ENCODE measurements around the gene LRSAM1.

LRSAM1 gene

DNA sequence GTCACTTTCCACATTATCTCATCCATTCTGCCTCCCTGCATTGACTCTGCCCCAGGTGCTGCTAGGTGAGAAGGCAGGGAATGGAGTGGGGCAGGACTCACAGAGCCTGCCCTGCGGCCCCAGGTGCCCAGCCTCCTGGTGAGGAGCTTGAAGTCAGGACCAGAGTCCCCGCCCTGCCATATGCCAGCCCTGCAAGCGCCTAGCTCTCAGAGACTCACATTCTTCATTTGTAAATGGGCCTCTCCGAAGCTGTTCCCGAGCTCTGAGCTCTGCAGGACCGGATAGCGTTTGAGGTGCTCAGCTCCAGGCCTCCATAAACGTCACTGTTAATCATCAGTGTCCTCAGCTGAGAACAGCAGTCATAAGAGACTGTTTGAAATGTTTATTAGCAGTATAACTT, 85.7 kb downstream of the LRSAM1 start:
- DNase-seq: no peak

DNA sequence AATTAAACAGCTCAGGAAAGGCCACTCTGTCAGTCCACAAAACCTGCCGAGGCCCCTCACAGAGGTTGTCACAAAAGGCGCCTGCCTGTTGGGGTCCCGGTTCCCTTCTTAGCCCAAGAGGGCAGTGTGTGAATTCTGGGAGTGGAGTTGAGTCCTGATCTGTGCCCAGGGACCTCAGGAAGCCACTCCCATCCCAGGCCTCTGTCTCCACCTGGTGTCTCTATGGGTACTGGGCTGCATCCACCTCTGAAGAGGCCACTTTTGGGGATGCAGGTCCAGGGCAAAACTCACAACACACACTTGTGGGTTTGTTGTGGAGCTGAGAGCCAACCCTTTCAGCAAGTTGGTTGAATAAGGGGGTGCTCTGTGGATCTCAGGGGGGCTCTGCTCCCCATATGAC, 86.5 kb downstream of the LRSAM1 start:
- DNase-seq: no peak

DNA sequence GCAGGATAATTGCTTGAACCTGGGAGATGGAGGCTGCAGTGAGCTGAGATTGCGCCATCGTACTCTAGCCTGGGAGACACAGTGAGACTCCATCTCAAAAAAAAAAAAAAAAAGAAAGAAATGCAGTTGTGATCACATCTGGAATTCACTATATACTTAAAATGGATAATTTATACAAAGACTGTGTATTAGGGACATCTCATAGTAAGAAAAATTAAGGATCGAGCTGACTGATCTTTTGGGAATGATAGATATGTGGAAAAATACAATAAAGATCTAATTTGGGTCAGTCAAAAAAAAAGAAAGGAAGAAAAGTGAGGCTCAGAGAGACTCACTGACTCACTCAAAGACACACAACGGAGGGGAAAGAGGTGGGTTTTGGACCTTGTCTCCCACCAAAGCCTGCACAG, 87.5 kb downstream of the LRSAM1 start:
- no peak for DNase-seq

DNA sequence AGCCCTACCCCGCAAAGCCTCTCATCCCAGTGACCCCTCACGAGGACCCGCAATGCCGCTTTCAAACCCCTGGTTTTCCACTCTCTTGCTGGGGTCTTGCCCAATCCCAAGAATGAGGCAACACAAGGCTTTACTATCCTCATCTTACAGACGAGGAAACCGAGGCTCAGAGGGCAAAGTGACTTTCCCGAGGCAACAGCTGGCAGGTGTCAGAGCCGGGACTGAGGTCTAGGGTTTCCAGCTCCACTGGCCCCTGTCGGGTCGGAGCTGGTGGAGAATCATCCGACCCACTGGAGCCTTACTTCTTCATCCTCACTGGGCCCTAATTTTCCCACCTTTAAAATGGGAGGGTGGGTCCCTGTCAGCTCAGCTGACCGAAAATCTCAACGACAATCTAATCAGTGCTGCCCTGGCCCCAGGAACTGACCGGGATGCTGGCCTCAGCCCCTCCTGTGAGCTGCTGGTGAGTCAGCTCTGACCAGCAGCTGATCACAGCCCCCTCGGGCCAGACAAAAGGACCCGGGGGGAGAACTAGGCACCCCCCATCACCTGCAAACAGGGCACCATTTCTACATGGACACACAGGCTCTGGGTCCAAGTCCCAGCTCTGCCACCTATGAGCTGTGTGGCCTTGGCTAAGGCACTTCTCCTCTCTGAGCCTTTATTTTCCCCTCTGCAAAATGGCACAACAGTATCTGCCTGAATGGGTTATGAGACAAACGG, 88.1 kb downstream of the LRSAM1 start:
- DNase-seq: no peak

DNA sequence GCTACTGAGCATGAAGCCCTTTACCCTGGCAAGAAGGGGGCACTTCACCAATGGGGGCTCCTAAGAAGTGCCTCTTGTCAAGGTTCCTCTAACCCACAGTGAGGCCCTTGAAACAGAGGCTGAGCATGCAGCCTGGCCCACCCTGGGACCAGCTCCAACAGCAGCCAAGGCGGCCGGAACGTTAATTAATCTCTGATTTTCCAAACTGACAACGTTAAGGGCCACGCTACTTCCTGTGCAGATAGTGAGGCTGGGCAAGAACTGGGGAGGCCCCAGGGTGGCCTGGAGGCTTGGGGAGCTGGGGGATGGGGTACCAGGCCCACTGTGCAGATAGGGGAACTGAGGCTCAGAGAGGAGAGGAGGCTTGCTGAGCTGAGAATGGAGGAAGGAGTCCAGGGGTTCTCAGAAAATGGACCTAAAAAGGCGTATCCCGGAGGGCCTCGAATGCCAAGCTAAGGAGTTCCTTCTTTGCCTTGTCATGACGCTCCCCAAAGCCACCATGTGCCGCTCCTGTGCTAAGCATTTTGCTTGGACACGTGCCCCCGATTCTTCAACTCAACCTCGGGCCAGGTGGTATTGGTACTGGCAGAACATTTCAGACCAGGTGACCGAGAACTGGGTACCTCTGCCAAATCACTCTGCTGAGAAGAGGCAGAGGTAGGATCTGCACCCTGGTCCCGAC, 88.8 kb downstream of the LRSAM1 start:
- DNase-seq: no peak

DNA sequence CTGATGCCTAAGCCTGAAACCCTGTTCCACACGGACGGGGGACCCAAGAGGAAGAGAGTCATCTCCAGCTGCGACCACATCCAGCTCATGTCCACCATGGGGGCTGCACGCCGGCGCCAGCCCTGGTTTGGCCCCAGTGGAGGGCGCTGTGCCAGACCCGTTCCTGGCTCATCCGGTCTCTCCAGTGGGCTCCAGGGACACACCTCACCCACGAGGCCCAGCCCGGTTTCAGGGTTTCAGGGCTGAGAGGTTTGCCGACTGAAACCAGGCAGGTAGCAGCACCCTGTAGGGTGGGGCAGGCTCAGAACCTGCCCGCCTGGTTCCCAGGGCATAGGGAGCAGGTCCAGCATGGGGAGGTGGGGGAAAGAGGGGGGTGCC, 89.3 kb downstream of the LRSAM1 start:
- no peak for DNase-seq

DNA sequence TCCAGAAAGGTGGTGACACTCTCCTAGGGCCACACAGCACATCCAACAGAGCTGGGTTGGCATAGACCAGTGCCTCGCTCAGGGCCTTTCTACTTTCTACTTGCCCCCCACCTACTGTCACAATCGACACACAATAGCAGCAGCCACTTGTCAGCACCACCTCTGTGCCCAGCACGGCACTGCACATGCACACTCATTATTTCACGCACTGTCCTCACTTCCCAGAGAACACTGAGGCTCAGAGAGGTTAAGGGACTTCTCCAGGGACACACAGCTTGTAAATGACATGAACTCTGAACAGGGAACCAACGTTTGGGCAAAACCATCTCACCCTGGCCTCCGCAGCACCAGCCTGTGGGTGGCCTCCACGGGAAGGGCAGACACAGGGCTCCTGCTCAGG, 89.9 kb downstream of the LRSAM1 start:
- DNase-seq: no peak

DNA sequence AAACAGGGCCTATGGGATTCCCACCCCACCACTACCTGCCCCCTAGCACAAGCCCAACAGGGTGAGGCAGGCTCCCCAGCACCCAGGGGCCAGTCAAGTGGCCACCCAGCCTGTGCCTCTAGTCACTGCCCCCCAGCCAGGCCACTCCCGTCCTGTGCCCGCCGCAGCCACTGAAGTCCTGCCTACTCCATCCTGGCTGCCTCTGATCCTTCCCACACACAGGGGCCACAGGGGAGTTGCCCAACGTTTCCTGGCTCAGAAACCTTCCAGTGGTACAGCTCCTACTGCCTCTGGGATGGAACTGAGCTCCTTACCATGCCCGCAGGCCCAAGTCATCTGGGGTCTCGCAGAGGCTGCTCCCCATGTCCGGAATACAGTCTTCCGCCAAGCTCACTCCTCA, 90.6 kb downstream of the LRSAM1 start:
- DNase-seq: no peak

DNA sequence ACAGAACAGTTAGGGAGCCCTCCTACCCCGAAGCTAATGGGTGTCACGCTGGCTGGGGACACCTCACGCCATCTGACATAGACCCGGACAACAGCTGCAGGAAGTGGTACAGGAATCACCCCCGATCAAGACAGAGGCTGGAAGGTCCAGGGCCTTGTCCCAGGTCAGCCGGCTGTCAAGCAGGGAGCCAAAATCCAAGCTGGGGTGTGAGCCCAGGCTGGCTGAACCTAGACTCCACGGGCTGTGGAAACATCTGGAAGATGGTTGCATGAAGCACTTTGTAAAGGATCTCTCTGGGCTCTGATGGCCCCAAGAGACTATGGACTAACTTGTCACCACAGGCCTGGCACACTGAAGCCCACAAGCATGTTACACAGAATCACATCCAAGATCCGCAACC, 91.9 kb downstream of the LRSAM1 start:
- DNase-seq: no peak

DNA sequence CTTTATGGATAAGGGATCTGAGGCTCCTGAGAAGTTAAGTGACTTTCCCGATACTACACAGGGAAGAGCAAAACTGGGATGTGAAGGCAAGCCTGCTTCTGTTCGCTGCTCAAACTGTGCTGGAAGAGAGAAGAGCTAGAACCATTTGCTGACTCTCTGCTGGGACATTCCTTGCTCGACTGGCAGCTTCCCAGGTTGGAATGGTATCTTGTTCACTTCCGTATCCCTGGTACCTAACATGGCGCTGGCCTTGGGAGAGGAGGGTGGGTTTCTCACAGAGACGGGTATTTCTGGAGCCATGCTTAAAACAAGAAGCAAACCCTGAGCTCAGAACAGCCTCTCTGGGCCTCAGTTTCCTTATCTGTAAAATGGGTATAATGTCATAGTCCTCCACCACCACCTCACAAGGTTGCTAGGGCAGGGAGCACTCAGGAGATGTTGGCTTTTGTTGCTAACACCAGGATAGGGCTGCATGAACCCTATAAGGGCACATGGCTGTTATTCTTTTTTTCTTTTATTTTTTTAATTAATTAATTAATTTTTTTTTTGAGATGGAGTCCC, 92.7 kb downstream of the LRSAM1 start:
- DNase-seq: no peak

DNA sequence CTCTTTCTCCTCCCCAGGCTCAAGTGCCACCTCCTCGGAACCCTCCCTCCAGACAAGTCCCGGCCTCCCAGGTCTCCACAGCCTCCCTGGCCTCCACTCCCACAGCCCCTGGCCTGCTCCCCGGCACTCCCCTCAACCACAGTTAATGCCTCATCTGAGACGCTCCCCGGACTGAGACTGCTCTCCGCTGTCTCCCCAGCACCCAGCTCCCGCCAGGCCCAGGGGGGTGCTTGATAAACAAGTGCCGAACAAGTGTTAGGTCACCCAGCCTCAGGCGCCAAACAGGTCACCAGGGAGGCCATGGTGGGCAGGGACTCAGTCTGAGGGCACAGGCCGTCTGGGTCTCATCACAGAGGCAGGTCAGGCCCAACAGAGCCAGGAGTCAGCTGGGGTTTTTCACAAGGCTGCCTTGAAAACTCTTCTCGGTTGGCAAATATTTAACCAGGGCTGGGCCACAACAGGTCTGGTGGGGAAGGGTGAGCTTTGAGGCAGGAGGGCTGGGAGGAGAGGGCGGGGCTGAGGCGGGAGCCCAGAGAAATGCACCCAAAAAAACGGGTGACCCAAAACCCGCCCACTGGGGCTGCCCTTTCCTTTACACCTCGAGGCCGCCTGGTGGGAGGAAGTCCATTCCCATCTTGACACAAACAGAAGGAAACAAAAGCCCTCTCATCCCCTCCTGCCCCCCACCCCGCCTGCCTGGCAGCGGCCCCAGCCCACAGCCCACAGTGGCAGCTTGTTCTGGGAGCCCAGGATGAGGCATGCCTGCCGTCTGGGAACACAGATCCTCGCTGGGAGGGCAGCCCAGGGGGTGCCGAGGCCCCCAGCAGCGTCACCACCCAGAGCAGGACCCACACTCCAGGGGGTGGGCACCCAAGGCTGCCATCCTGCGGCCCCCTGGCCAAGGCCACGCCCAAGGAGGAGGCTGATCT, 94.2 kb downstream of the LRSAM1 start:
- DNase-seq: no peak

DNA sequence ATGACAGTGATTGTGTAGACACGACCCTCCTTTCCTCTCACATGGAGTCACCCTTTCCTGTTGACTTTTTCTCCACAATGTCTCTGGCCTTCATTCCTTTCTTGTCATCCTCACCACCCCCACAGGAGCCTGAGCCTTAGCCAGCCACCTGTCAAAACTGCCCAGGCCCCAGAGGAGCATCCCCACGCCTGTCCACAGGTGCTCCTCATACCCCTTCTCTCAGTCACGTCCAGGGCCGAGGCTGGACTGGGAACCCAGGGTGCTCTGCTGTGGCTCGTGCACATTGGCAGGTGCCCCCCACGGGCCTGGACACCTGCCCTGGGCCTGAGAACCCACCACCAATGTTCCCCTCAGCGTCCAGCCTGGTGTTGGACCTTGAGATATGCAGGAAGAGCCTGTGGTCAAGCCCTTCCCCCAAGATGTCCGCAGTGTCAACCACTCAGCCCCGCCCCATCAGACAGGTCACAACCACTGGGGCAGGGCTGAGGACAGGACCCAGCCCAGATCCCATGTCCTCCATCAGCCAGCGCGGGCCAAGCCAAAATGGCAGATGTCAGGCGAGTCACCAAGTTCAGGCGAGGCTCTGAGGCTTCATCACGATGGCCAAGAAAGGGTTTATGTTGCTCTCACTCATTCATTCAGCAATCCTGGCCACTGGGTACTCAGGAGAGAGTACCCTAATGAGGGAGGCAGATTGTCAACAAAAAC, 95.0 kb downstream of the LRSAM1 start:
- DNase-seq: no peak

DNA sequence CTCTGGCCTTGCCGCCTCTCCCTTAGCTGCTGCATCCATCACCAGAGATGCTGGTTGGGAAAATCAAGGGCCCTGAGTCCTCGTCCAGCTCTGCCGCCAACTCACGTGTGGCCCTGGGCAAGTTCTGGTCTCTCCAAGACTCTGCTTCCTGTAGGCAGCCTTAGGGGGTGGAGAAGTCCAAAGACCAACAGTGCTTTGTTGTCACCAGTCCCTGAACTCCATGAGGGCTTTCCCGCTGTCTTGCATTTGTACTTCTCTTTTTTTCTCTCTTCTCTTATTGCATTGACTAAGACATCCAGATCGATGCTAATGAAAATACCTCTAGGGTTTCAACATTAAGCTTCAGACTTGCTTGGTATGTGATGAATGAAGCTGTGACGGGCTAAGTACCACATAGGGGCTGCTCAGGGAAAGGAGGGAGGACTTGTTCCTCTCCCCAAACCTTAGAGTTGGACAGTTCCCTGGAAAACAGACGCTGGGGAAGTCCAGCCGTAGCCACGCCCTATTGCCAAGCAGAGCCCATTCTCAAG, 97.1 kb downstream of the LRSAM1 start:
- DNase-seq: no peak

DNA sequence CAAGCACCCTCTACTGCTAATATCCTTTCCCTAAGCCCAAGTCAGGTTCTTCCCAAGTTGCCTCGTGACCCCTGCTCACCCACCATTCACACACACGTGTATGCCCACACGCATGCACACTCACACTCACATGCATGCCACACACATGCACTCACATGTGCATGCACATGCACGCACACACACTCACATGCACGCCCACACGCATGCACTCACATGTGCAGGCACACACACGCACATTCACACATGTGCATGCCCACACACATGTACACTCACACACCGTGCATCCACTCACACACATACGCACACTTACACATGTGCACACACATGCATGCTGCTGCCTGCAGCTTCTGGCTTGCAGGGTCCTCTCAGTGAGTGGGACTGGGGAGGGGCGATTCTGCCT, 97.9 kb downstream of the LRSAM1 start:
- DNase-seq: no peak

DNA sequence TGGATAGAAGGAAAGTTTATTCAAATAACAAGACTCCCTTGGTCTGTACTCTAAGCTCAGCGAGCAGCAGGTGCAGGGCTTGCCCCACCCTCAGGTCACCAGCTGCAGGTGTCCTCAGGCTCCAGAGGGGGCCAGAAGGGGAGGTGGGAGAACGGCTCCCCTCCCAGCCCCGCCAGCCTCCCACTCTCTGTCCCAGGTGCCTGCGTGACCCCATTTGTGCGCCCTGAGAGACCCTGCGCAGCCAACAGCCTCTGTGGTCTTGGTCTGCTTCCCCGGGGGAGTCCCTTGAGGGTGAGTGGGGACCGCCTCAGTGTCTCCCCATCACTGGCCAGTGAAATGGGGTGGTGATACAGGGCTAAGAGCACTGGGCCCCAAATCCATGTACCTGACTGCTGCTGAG, 98.4 kb downstream of the LRSAM1 start:
- DNase-seq: no peak

DNA sequence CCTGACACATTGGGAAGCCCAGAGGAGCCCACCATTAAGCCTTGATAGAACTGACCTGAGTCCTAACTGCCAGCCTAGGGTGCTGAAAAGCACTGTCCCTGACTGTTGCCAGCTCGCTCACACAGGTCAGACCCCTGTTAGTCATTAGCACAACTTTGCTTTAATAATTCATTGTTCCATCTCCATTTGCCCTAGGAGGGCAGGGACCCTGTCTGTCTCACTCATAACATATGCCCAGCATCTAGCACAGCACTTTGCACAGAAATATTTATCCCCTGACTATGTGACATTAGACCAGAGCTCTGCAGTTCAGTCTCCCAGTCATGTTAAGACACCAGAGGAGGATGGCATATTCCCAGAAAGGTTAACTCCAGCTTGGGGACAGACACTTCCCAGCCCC, 99.0 kb downstream of the LRSAM1 start:
- no peak for DNase-seq

DNA sequence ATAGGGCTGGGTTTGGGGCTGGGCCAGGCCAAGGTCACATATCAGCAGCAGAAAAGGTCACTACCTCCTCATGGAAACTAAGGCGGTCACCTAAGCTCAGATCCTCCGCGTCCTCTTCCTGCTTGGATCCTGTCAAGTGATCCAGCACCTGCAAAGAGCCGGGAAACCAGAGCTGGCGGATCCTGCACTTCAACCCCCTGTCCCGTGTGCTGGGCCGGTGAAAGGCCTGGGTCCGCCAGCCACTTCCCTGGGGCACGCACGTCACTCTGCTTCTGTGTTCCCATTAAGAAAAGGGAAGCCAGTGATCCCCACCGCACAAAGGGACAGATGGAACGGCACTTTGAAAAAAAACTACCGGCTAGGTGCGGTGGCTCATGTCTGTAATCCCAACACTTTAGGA, 99.4 kb downstream of the LRSAM1 start:
- DNase-seq: no peak
